ENCODE data around the gene KAZN.

- no peak for TF ChIP-seq CTCF (IDR thresholded peaks at IDR 0.05)
- no peak for TF ChIP-seq POLR2A (IDR thresholded peaks at IDR 0.05; ENCODE audit: low read length)
- no peak for TF ChIP-seq CEBPB (IDR thresholded peaks at IDR 0.05)
- no peak for TF ChIP-seq TP53 (CRISPR knock-in tag; IDR thresholded peaks at IDR 0.05)
- TF ChIP-seq JUNB (IDR thresholded peaks at IDR 0.05), result no peak
- TF ChIP-seq EP300 (IDR thresholded peaks at IDR 0.05), result no peak
- no peak for TF ChIP-seq SMC3 (IDR thresholded peaks at IDR 0.05)
- no peak for TF ChIP-seq RCOR1 (IDR thresholded peaks at IDR 0.05; ENCODE audit: low read depth, low read length)
- no peak for TF ChIP-seq USF2 (IDR thresholded peaks at IDR 0.05)
- no peak for TF ChIP-seq CHD4 (IDR thresholded peaks at IDR 0.05; ENCODE audit: borderline replicate concordance)
- TF ChIP-seq NPAS2 (CRISPR knock-in tag; IDR thresholded peaks at IDR 0.05; ENCODE audit: borderline replicate concordance), result no peak
Observed at GRCh38 chr1:15007368-15007767, 408.9 kb downstream of the KAZN start.

All from A549 (cell line).